GM06990 (cell line): ENCODE results near the gene PDGFA.

Experiments
- DNase-seq: peaks from one replicate; pipeline ENCODE4 v3.0.0-alpha.2; 2011; ENCODE audit not compliant: insufficient read length; ENCODE audit errors: extremely low read depth
- H3K27me3 ChIP-seq: replicated peaks from 2 replicates; pipeline ENCODE4 v1.6.0; 2011; ENCODE audit warnings: low read length; ENCODE audit not compliant: control insufficient read depth, insufficient read depth
- H3K36me3 ChIP-seq: 2 replicates; pipeline ENCODE4 v1.5.1; 2011; ENCODE audit warnings: low read length; ENCODE audit not compliant: control insufficient read depth, insufficient read depth
- H3K4me3 ChIP-seq: replicated peaks from 2 replicates; pipeline ENCODE4 v1.5.1; 2011; ENCODE audit warnings: low read depth, mild to moderate bottlenecking, control low read depth, low read length
- TF ChIP-seq, protein P1 (sequence below): IDR thresholded peaks from 2 replicates; pipeline ENCODE4 v1.5.1; 2011; ENCODE audit warnings: low read length, control low read depth, mild to moderate bottlenecking, inconsistent platforms; ENCODE audit not compliant: insufficient read depth, poor library complexity, severe bottlenecking

The PDGFA gene

DNA sequence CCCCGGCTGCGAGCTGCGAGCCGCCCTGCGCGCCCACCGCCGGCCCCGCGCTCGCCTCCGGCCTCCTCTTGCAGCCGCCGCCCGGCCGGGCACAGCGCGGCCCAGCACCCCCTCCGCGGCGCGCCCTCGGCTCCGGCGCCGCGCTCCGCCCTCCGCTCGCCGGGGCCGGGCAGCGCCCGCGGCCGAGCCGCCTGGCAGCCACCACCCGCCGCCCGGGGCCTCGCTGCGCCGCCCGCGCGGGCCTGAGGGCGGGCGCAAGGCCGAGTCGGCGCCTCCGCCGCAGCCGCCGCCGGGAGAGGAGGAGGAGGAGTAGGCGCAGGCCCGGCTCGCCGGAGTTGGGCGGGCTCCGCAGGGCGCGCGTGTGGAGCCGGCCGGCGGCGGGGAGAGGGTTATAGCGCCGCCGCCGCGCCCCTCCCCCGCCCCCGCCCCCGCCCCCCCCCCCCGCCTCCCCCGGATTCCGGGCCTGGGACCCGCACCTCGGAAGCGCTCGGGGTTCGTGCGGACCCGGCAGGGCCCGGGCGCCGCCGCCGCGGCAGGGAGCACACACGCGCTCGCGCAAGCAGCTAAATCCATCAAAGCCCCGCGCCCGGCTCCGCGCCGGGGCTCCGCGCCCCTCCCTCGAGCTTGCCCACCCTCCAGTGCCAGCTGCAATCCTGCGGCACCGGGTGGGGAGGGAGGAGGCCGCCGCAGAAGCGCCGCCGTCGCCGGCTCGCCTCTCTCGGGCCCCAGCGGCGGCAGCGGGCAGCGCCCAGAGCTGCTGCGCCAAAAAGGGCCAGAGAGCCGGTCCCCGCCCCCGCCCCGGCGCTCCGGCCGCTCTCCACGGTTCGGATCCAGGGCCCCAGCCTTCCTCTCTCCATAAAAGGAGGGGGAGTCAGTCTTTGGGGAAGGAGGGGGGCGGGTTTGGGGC is at the start of gene PDGFA:
TSS of gene PDGFA (minus strand) at position 363 of the 907 bp plus-strand sequence. CDS start 845 bp downstream, outside the sequence.
- Histone ChIP-seq H3K4me3 (peak within 1 kb of the TSS; percentile 84), H3K27me3 (no peaks in the 10 kb centered on the region; the same call in 1 of the 2 replicates), H3K36me3 (no peaks in the 10 kb centered on the region)
- TF ChIP-seq, protein P1, sequence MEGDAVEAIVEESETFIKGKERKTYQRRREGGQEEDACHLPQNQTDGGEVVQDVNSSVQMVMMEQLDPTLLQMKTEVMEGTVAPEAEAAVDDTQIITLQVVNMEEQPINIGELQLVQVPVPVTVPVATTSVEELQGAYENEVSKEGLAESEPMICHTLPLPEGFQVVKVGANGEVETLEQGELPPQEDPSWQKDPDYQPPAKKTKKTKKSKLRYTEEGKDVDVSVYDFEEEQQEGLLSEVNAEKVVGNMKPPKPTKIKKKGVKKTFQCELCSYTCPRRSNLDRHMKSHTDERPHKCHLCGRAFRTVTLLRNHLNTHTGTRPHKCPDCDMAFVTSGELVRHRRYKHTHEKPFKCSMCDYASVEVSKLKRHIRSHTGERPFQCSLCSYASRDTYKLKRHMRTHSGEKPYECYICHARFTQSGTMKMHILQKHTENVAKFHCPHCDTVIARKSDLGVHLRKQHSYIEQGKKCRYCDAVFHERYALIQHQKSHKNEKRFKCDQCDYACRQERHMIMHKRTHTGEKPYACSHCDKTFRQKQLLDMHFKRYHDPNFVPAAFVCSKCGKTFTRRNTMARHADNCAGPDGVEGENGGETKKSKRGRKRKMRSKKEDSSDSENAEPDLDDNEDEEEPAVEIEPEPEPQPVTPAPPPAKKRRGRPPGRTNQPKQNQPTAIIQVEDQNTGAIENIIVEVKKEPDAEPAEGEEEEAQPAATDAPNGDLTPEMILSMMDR, result no peak
- DNase-seq, result peak; percentile 53

DNA sequence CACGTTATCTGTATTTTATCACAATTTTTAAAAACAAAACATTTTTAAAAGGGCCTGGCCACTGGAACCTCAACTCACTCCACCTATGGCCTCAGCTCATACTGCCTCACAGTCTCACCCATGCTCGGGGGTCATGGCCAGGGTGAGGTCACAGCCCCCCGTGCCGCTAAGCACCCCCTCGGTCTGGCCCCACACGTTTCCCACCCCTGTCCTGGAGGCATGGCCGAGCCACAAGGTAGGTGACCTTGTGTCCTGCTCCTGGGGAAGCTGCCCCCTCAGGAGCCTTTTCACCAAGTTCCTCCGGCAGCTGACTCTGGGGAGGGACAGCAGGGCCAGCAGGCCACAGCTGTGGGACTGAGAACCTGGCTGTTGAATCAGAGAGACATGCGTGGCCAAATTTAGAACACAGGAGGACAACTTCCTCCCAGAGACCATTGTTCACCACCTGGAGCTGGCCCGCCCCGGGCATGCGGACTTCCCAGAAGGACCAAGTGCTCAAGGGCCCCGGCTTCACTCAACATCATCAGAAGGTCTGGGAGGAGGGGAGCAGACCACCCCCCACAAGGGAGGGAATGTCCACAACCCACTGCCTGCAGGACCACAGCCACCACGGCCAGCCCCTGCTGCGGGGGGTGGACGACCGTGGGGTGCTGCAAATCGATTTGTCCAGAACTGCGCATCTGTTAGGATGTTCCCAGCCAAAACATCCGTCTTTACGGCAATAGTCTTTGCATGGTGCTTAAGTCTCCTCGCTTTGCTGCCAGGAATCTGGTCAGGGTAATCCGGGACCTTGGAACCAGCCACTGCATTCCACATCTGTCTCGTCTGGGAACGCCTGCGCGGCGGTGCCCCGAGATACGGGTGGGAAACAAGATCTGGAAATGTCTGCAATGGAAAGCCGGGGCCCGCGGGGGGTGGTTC is 48.6 kb upstream of the PDGFA start:
- TF ChIP-seq, protein P1, result no peak
- no peak for DNase-seq
- Histone ChIP-seq H3K36me3 (no peaks in the 10 kb centered on the region), H3K4me3 (no peak overlapping the region), H3K27me3 (no peaks in the 10 kb centered on the region)

DNA sequence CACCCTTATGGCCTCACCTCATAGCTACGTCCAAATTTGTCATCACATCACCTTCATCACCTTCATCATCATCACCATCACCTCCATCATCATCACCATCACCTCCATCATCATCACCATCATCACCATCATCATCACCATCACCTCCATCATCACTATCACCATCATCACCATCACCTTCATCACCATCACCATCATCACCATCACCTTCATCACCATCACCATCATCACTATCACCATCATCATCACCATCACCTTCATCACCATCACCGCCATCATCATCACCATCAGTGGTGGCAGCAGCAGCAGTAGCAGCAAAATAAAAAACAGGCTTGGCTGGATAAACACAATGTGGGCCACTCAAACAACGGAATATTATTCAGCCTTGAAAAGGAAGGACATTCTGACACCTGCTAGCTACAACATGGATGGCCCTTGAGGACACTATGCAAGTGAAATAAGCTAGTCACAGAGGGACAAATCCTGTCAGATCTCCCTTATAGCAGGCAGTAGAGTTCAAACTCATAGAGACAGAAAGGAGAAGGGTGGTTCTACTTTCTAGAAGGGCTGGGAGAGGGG is 47.7 kb upstream of the PDGFA start:
- TF ChIP-seq, protein P1, result no peak
- H3K36me3 ChIP-seq, result no peaks in the 10 kb centered on the region
- H3K4me3 ChIP-seq, result no peak overlapping the region
- H3K27me3 ChIP-seq, result no peaks in the 10 kb centered on the region
- DNase-seq, result no peak

DNA sequence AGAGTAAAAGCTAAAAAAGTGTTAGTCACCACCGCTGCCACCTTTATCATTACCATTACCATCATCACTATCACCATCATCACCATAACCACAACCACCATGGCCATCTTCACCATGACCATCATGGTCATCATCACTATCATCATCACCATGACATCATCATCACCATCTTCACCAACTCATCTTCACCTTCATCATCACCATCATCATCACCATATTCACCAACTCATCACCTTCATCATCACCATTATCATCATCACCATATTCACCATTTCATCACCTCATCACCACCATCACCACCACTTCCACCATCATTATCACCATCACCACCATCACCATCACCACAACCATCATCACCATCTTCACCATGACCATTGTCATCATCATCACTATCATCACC is 46.5 kb upstream of the PDGFA start:
- Histone ChIP-seq H3K4me3 (no peak overlapping the region), H3K27me3 (no peaks in the 10 kb centered on the region), H3K36me3 (no peaks in the 10 kb centered on the region)
- DNase-seq, result no peak
- TF ChIP-seq, protein P1, result no peak

DNA sequence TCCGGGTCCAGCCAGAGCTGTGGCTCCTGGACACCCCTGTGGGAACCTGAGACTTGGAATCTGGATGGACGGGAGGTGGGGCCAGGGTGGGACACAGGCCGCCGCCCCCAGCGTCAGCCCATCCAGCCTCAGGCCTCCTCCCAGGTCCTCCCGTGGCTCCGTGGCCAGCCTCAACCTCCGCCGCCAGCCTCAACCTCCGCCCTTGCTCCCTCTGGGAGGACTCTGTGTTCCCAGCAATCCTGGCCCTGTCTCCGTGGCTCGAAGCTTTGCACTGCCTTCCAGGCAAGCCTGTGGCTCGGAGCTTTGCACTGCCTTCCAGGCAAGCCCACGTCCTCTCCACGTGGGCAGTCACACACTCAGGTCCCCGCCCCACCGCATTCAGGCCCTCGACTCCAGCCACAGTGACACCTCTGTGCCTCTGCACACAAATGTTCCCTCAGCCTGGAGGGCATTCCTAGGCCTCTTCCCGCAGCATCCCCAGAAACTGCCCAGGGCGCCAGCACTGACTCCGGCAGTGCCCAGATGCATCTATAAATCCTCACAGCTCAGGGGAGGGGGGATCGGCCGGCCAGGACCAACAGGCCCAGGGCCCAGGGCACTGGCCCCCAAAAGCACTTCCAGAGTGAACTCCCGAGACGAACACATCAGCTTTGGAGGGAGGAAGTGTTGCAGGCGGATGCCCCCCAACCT is 44.7 kb upstream of the PDGFA start:
- TF ChIP-seq, protein P1, result no peak
- Histone ChIP-seq H3K36me3 (no peaks in the 10 kb centered on the region), H3K27me3 (no peaks in the 10 kb centered on the region), H3K4me3 (no peak overlapping the region)
- no peak for DNase-seq
